ENCODE data around the gene PRSS50. TPM values are rescaled to one million over a fixed set of nuclear protein-coding genes. Genes with fewer than 3 reads are reported as not detected.

PRSS50 gene
- total RNA-seq, 1 experiment from 2014 or later = 0.07 TPM

GRCh38 chr3:46695177-46695961 is 22.3 kb downstream of the PRSS50 start:
- Histone ChIP-seq H3K27me3 (ENCODE audit: control insufficient read depth, insufficient read depth, low read length) (peaks cover 20% of the 10 kb centered on the region), H3K4me3 (ENCODE audit: insufficient read depth, low read depth, low read length) (no peak overlapping the region), H3K36me3 (replicated peaks; ENCODE audit: control insufficient read depth, insufficient read depth, low read length) (no peaks in the 10 kb centered on the region)
- peak; percentile 88 for DNase-seq

DNA sequence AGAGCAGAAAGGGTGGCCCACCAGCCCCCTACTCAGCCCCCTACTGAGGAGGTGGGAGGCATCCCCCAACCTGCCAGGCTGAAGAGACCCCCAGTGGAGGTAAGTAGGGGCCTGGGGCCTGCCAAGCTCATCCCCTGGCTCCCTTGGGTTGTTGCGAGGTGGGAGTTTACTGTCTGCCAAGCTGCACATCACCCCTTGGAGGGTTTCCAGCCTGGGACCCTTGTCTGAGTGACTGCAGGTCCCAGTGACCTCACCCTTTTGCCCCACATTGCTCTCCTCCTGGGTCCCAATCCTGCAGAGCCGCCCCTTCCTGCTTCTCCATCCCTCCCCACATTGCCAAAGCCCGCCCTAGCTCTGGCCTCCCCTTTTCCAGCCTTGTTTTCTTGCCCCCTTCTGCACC is 23.1 kb downstream of the PRSS50 start:
- Histone ChIP-seq H3K36me3 (replicated peaks; ENCODE audit: control insufficient read depth, insufficient read depth, low read length) (no peaks in the 10 kb centered on the region), H3K27me3 (ENCODE audit: control insufficient read depth, insufficient read depth, low read length) (peaks cover 20% of the 10 kb centered on the region), H3K4me3 (ENCODE audit: insufficient read depth, low read depth, low read length) (no peak overlapping the region)
- DNase-seq = no peak

- Histone ChIP-seq H3K27me3 (ENCODE audit: control insufficient read depth, insufficient read depth, low read length) (peaks cover 20% of the 10 kb centered on the region), H3K4me3 (ENCODE audit: insufficient read depth, low read depth, low read length) (peak overlapping the region; percentile 33), H3K36me3 (replicated peaks; ENCODE audit: control insufficient read depth, insufficient read depth, low read length) (no peaks in the 10 kb centered on the region)
- DNase-seq = no peak
Observed at GRCh38 chr3:46693892-46694226, 23.8 kb downstream of the PRSS50 start.

- peak within 1 kb of the TSS; percentile 75 for H3K4me3 ChIP-seq (ENCODE audit: insufficient read depth, low read depth, low read length)
- H3K27me3 ChIP-seq (ENCODE audit: control insufficient read depth, insufficient read depth, low read length) = peaks cover 20% of the 10 kb centered on the region
- no peaks in the 10 kb centered on the region for H3K36me3 ChIP-seq (replicated peaks; ENCODE audit: control insufficient read depth, insufficient read depth, low read length)
- peak; percentile 99 for DNase-seq
Observed at GRCh38 chr3:46693038-46693891, 24.4 kb downstream of the PRSS50 start, which contains the start of gene ALS2CL. Gene ALS2CL, minus strand, starts transcription at chr3:46693679. Its CDS starts 4,239 bp downstream, at chr3:46689440.

DNA sequence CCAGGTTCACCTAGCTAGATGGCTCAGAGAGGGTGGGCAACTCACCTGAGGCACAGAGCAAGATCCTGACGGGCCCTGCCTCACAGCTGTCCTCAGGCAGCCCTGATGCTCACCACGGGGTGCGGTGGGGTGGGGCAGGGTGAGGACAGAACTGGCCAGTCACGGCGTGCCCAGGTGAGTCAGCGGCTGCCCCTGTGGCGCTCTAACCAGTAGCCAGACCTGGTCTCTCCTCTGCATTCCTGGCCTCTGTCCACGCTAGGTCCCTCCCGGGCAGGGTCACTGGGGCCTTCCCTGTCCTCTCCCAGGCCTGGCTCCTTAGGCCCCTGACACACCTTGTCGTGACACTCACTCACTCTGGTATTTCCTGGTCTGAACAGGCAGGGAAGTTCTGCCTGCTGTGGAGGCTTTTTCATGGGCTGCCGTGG is 25.1 kb downstream of the PRSS50 start:
- DNase-seq = peak; percentile 77
- H3K36me3 ChIP-seq (replicated peaks; ENCODE audit: control insufficient read depth, insufficient read depth, low read length) = no peaks in the 10 kb centered on the region
- H3K27me3 ChIP-seq (ENCODE audit: control insufficient read depth, insufficient read depth, low read length) = peaks cover 20% of the 10 kb centered on the region
- peak overlapping the region; percentile 75 for H3K4me3 ChIP-seq (ENCODE audit: insufficient read depth, low read depth, low read length)

DNA sequence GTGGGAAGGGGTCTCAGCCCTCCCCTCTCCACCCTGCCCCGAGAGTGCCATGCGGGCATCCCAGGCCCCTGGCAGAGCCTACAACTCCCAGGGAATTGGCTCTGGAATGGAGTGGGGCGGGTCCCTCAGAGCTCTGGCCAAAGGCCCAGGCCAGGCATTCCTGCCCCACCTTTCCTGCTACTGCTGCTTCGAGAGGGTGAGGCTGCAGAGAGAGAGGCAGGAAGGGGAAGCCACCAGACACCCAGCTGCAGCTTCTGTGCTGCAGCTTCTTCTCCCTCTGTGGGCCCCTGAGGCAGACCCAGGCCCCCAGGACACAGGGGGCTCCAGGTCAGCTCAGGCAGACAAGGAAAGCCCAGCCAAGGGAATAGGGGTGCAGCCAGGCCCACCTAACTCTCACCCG is 26.9 kb downstream of the PRSS50 start:
- Histone ChIP-seq H3K27me3 (ENCODE audit: control insufficient read depth, insufficient read depth, low read length) (peaks cover 20% of the 10 kb centered on the region), H3K4me3 (ENCODE audit: insufficient read depth, low read depth, low read length) (no peak overlapping the region), H3K36me3 (replicated peaks; ENCODE audit: control insufficient read depth, insufficient read depth, low read length) (no peaks in the 10 kb centered on the region)
- DNase-seq = no peak

DNA sequence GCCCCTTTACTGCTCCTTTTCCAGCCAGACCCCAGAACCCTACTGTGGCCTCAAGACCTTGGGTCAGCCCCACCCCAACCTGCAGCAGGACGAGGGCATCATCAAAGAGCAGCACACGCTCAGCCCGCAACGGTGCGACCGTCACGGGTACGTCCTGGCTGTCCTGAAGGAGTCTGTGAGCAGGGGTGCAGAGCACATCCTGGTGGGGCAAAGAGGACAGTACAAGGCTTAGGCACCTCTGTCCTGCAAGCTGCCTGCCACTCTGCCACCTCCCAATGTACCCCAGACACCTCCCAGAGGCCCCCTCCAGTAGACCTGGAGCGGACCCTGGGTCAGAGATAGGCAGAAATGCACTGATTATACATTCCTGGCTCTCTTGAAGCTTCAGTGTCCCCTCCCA is 32.2 kb downstream of the PRSS50 start:
- no peak overlapping the region for H3K4me3 ChIP-seq (ENCODE audit: insufficient read depth, low read depth, low read length)
- DNase-seq = peak; percentile 69
- no peaks in the 10 kb centered on the region for H3K27me3 ChIP-seq (ENCODE audit: control insufficient read depth, insufficient read depth, low read length)
- no peaks in the 10 kb centered on the region; the same call in 1 of the 2 replicates for H3K36me3 ChIP-seq (replicated peaks; ENCODE audit: control insufficient read depth, insufficient read depth, low read length)

DNA sequence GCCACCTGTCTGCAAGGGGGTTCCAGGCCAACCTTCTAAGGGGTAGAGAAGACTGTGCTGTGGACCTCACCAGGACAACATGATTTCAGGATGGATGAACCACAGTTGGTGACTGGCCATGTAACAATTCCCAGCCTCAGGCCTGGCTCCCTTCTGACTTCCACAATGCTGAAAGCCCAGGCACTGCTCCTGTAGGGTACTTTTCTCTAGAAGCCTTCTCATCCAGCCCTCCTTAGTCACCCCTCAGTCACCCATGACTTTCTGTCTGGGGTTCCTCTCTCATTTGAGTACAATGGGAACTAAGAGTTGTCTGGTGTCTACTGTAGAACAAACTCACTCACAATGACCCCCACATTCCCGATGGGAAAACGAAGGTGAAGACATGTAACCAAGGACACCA is 32.8 kb downstream of the PRSS50 start:
- no peaks in the 10 kb centered on the region; the same call in 1 of the 2 replicates for H3K36me3 ChIP-seq (replicated peaks; ENCODE audit: control insufficient read depth, insufficient read depth, low read length)
- no peak for DNase-seq
- H3K4me3 ChIP-seq (ENCODE audit: insufficient read depth, low read depth, low read length) = no peak overlapping the region
- no peaks in the 10 kb centered on the region for H3K27me3 ChIP-seq (ENCODE audit: control insufficient read depth, insufficient read depth, low read length)

DNA sequence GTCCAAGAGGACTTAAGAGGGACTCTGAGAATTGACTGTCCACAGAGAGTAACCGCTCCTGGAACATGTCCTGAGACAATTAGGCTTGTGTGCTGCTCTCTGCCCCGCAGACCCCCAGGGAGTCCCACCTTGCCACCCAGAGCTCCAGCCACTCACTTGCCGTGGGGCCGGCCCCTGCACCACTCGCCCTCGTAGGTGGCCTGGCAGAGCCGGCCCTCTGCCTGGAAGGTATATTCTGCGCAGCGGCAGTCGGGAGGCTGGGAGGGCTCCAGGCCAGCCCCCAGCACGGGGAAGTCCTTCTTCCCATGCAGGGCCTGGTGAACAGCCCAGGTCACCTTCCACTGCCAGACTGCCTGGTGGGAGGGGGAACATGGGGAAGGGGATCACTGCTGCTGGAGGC is 34.7 kb downstream of the PRSS50 start:
- H3K36me3 ChIP-seq (replicated peaks; ENCODE audit: control insufficient read depth, insufficient read depth, low read length) = no peaks in the 10 kb centered on the region; the same call in 1 of the 2 replicates
- H3K27me3 ChIP-seq (ENCODE audit: control insufficient read depth, insufficient read depth, low read length) = no peaks in the 10 kb centered on the region
- H3K4me3 ChIP-seq (ENCODE audit: insufficient read depth, low read depth, low read length) = no peak overlapping the region
- DNase-seq = no peak

- no peaks in the 10 kb centered on the region; the same call in 1 of the 2 replicates for H3K36me3 ChIP-seq (replicated peaks; ENCODE audit: control insufficient read depth, insufficient read depth, low read length)
- DNase-seq = no peak
- no peak overlapping the region for H3K4me3 ChIP-seq (ENCODE audit: insufficient read depth, low read depth, low read length)
- no peaks in the 10 kb centered on the region for H3K27me3 ChIP-seq (ENCODE audit: control insufficient read depth, insufficient read depth, low read length)
Observed at GRCh38 chr3:46681856-46682540, 35.7 kb downstream of the PRSS50 start.

- Histone ChIP-seq H3K4me3 (ENCODE audit: insufficient read depth, low read depth, low read length) (no peak overlapping the region), H3K36me3 (replicated peaks; ENCODE audit: control insufficient read depth, insufficient read depth, low read length) (no peaks in the 10 kb centered on the region; the same call in 1 of the 2 replicates), H3K27me3 (ENCODE audit: control insufficient read depth, insufficient read depth, low read length) (no peaks in the 10 kb centered on the region)
- DNase-seq = no peak
Observed at GRCh38 chr3:46681387-46681786, 36.3 kb downstream of the PRSS50 start.

DNA sequence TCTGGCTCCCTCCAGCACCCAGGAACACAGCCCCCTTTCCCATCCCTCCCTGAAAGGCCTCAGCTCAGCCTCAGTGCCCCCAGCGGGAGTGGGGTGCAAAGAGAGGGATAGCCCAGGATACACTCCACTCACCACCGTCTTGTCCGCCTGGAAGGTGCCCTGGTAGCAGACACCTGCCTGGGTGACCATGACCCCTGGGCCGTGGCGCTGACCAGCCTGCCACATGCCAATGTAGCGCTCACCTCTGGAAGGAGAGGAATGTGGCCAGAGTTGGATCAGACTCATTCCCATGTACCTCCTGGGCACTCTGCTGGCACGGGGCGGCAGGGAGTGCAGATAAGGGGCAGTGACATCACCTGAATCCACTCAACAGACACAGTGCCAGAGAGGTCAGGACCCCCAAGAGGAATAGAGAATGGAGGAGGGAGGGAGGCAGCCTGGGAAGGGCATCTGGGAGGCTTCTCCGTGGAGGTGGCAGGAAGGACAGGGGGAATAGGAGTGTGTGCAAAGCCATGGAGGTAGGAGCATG is 37.3 kb downstream of the PRSS50 start:
- no peak for DNase-seq
- no peaks in the 10 kb centered on the region; the same call in 1 of the 2 replicates for H3K36me3 ChIP-seq (replicated peaks; ENCODE audit: control insufficient read depth, insufficient read depth, low read length)

GRCh38 chr3:46679681-46680080 is 38.0 kb downstream of the PRSS50 start:
- no peak for DNase-seq
- H3K36me3 ChIP-seq (replicated peaks; ENCODE audit: control insufficient read depth, insufficient read depth, low read length) = no peaks in the 10 kb centered on the region; the same call in 1 of the 2 replicates

More for the DNA sequence above, 37.3 kb downstream of the PRSS50 start:
- no peak overlapping the region for H3K4me3 ChIP-seq (ENCODE audit: insufficient read depth, low read depth, low read length)
- no peaks in the 10 kb centered on the region for H3K27me3 ChIP-seq (ENCODE audit: control insufficient read depth, insufficient read depth, low read length)

DNA sequence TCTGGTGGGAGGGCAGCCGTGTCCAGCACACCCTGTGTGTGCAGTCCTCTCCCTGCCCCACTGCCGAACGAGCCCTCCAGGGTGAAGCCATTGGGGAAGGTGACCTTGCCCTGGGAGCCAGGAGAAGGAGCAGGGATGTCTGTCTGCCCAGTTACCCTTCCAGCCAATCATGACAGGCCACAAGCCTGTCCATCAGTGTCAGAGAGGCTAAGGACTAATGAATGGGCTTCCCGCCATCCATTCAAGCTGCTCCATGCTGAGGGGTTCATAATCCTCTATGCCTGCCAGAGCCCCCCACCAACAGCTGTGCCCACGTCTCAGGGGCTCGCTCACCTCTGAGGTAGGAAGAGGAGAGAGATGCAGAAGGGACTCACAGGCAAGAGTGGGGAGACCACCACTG is 39.4 kb downstream of the PRSS50 start:
- H3K27me3 ChIP-seq (ENCODE audit: control insufficient read depth, insufficient read depth, low read length) = no peaks in the 10 kb centered on the region
- no peaks in the 10 kb centered on the region; the same call in 1 of the 2 replicates for H3K36me3 ChIP-seq (replicated peaks; ENCODE audit: control insufficient read depth, insufficient read depth, low read length)
- DNase-seq = no peak
- H3K4me3 ChIP-seq (ENCODE audit: insufficient read depth, low read depth, low read length) = no peak overlapping the region

More at GRCh38 chr3:46679681-46680080, 38.0 kb downstream of the PRSS50 start:
- H3K4me3 ChIP-seq (ENCODE audit: insufficient read depth, low read depth, low read length) = no peak overlapping the region
- no peaks in the 10 kb centered on the region for H3K27me3 ChIP-seq (ENCODE audit: control insufficient read depth, insufficient read depth, low read length)
